Left lobe of liver (tissue), 2 donors: ENCODE measurements around the gene DDX5. TPM values are rescaled to one million over a fixed set of nuclear protein-coding genes. Genes with fewer than 3 reads are reported as not detected.

Experiments
- ATAC-seq: fragments of 200-7000 bp; cut with Tn5 transposase; one replicate; pipeline ENCODE4 v1.9.1; 2020; ENCODE audit warnings: mild to moderate bottlenecking, moderate library complexity
- DNase-seq: peaks from one replicate; pipeline ENCODE4 v3.0.0-alpha.2; 2020; ENCODE audit warnings: low spot score
- total RNA-seq: library from RNA; stranded (reverse); gene quantifications from one replicate; pipeline ENCODE4 v1.2.1, GENCODE V29; 2021
- donor health status: DM: no; HTN: no; CAD: no; lungs with moderate emphysema.
- donor health status: DM: no; HTN: yes; CAD: no.

The DDX5 gene
- total RNA-seq, 1 donor from 2014 or later = 245 TPM

- ATAC-seq (no peak), DNase-seq (no peak)
These were observed 3.1 kb upstream of the DDX5 start for GRCh38 chr17:64509179-64509578.

GRCh38 chr17:64508683-64509082, 2.6 kb upstream of the DDX5 start:
- DNase-seq (no peak), ATAC-seq (no peak)

GRCh38 chr17:64507413-64507782, 1.3 kb upstream of the DDX5 start:
- ATAC-seq = peak; percentile 38
- DNase-seq = no peak

- ATAC-seq (peak; percentile 70), DNase-seq (peak; percentile 93)
These were observed 705 bp upstream of the DDX5 start, which contains the start of gene CEP95 for GRCh38 chr17:64506576-64507412. Gene CEP95, plus strand, starts transcription at chr17:64506977. Its CDS starts 121 bp downstream, at chr17:64507098.

- ATAC-seq = peak; percentile 71
- DNase-seq = peak; percentile 93
These were observed 519 bp downstream of the DDX5 start for GRCh38 chr17:64505340-64506200.

- no peak for DNase-seq
- ATAC-seq = no peak
These were observed 1.2 kb downstream of the DDX5 start for GRCh38 chr17:64504769-64505339.

GRCh38 chr17:64503821-64504768, 2.0 kb downstream of the DDX5 start:
- DNase-seq = no peak
- ATAC-seq = no peak

GRCh38 chr17:64503341-64503740, 2.7 kb downstream of the DDX5 start:
- ATAC-seq (no peak), DNase-seq (no peak)

GRCh38 chr17:64502809-64503208, 3.3 kb downstream of the DDX5 start:
- no peak for ATAC-seq
- no peak for DNase-seq

- ATAC-seq (no peak), DNase-seq (no peak)
These were observed 4.1 kb downstream of the DDX5 start for GRCh38 chr17:64502021-64502420.

- ATAC-seq (no peak), DNase-seq (no peak)
These were observed 5.0 kb downstream of the DDX5 start for GRCh38 chr17:64500862-64501765.

GRCh38 chr17:64500487-64500859, 5.6 kb downstream of the DDX5 start:
- no peak for ATAC-seq
- DNase-seq = no peak

GRCh38 chr17:64499805-64500486, 6.1 kb downstream of the DDX5 start:
- DNase-seq = no peak
- no peak for ATAC-seq

GRCh38 chr17:64498308-64499203, 7.5 kb downstream of the DDX5 start:
- no peak for DNase-seq

GRCh38 chr17:64497565-64498035, 8.5 kb downstream of the DDX5 start:
- DNase-seq (no peak), ATAC-seq (peak; percentile 3)

More at GRCh38 chr17:64498308-64499203, 7.5 kb downstream of the DDX5 start:
- ATAC-seq = no peak

GRCh38 chr17:64496786-64497564, 9.1 kb downstream of the DDX5 start, which contains the start of gene POLG2:
Gene POLG2, minus strand, starts transcription at chr17:64497054. Its CDS starts 86 bp downstream, at chr17:64496968.
- ATAC-seq (peak; percentile 96), DNase-seq (peak; percentile 94)

GRCh38 chr17:64496348-64496785, 9.7 kb downstream of the DDX5 start:
- ATAC-seq (no peak), DNase-seq (no peak)
